ENCODE measurements around the gene VAV3. TPM values are rescaled to one million over a fixed set of nuclear protein-coding genes. Genes with fewer than 3 reads are reported as not detected.

VAV3 gene
- total and polyA plus RNA-seq, 2 donors (not counting 1 experiment from before 2014, with no cell fraction given), result not detected

GRCh38 chr1:107879346-107879745, 85.6 kb downstream of the VAV3 start:
- no peaks in the 10 kb centered on the region for H4K20me1 ChIP-seq (ENCODE audit: control insufficient read depth, extremely low read depth, insufficient read depth, low read length)
- peak in 1 of 2 donors; percentile 62 for DNase-seq (ENCODE audit: low read depth in 2 of 2)
- no peak overlapping the region for H3K4me2 ChIP-seq (ENCODE audit: extremely low read depth, insufficient read depth, low read length)
- H3K9ac ChIP-seq (ENCODE audit: insufficient read depth, low read length), result no peak overlapping the region
- no peaks in the 10 kb centered on the region for H3K9me3 ChIP-seq (ENCODE audit: control insufficient read depth, insufficient read depth, low read depth, low read length)
- H3K27me3 ChIP-seq (ENCODE audit: control insufficient read depth, insufficient read depth, low read length), result no peaks in the 10 kb centered on the region
- H3K4me3 ChIP-seq (replicated peaks in 1 of 4; ENCODE audit: control extremely low read depth in 1 of 4, insufficient read depth in 1 of 4, low read depth in 3 of 4, low read length in 4 of 4), result no peak overlapping the region
- no peaks in the 10 kb centered on the region for H3K36me3 ChIP-seq (ENCODE audit: control insufficient read depth, insufficient read depth, low read length)
- H3K27ac ChIP-seq (ENCODE audit: insufficient read depth, low read length), result no peak overlapping the region
- H3K79me2 ChIP-seq (ENCODE audit: control insufficient read depth, insufficient read depth, low read length), result no peaks in the 10 kb centered on the region
- H3K4me1 ChIP-seq (ENCODE audit: control insufficient read depth, extremely low read depth, insufficient read depth, low read length), result no peaks in the 10 kb centered on the region
- TF ChIP-seq EZH2 (IDR thresholded peaks at IDR 0.05; ENCODE audit: low read length, missing control alignments), result no peak
- TF ChIP-seq, protein P1, sequence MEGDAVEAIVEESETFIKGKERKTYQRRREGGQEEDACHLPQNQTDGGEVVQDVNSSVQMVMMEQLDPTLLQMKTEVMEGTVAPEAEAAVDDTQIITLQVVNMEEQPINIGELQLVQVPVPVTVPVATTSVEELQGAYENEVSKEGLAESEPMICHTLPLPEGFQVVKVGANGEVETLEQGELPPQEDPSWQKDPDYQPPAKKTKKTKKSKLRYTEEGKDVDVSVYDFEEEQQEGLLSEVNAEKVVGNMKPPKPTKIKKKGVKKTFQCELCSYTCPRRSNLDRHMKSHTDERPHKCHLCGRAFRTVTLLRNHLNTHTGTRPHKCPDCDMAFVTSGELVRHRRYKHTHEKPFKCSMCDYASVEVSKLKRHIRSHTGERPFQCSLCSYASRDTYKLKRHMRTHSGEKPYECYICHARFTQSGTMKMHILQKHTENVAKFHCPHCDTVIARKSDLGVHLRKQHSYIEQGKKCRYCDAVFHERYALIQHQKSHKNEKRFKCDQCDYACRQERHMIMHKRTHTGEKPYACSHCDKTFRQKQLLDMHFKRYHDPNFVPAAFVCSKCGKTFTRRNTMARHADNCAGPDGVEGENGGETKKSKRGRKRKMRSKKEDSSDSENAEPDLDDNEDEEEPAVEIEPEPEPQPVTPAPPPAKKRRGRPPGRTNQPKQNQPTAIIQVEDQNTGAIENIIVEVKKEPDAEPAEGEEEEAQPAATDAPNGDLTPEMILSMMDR (conservative IDR thresholded peaks at IDR 0.05 in 1 of 2, IDR thresholded peaks at IDR 0.05 in 1 of 2; ENCODE audit: low read depth in 1 of 2, low read length in 2 of 2), result no peak
- no peak overlapping the region for H2AFZ ChIP-seq (ENCODE audit: low read length)

- Histone ChIP-seq H3K9ac (ENCODE audit: insufficient read depth, low read length) (no peak overlapping the region), H3K9me3 (ENCODE audit: control insufficient read depth, insufficient read depth, low read depth, low read length) (no peaks in the 10 kb centered on the region), H3K4me1 (ENCODE audit: control insufficient read depth, extremely low read depth, insufficient read depth, low read length) (no peaks in the 10 kb centered on the region), H3K27me3 (ENCODE audit: control insufficient read depth, insufficient read depth, low read length) (no peaks in the 10 kb centered on the region), H3K36me3 (ENCODE audit: control insufficient read depth, insufficient read depth, low read length) (no peaks in the 10 kb centered on the region), H3K27ac (ENCODE audit: insufficient read depth, low read length) (no peak overlapping the region), H4K20me1 (ENCODE audit: control insufficient read depth, extremely low read depth, insufficient read depth, low read length) (no peaks in the 10 kb centered on the region), H3K79me2 (ENCODE audit: control insufficient read depth, insufficient read depth, low read length) (no peaks in the 10 kb centered on the region), H3K4me3 (replicated peaks in 1 of 4; ENCODE audit: control extremely low read depth in 1 of 4, insufficient read depth in 1 of 4, low read depth in 3 of 4, low read length in 4 of 4) (no peak overlapping the region), H3K4me2 (ENCODE audit: extremely low read depth, insufficient read depth, low read length) (no peak overlapping the region), H2AFZ (ENCODE audit: low read length) (no peak overlapping the region)
- TF ChIP-seq, protein P1 (conservative IDR thresholded peaks at IDR 0.05 in 1 of 2, IDR thresholded peaks at IDR 0.05 in 1 of 2; ENCODE audit: low read depth in 1 of 2, low read length in 2 of 2), result no peak
- TF ChIP-seq EZH2 (IDR thresholded peaks at IDR 0.05; ENCODE audit: low read length, missing control alignments), result no peak
- no peak for DNase-seq (ENCODE audit: low read depth in 2 of 2)
Measured at GRCh38 chr1:107877745-107878144, 87.2 kb downstream of the VAV3 start.

DNA sequence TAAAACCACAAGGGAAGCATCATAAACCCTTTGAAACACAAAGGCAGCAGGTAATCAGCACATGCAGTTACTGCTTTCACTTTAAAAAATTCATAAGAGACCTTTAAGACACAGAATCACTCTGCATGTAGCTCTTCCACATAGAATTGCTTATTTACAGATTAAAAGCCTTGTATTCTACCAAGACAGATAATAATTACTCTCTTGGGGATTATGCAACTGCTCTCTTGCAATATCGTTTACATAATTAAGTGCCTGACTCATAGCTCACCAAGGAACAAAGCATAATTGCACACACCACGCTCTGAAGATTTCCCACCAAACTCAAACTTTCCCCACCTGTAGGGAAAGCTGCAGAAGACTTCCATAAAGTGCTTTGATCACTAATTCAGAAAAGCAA, 87.9 kb downstream of the VAV3 start:
- Histone ChIP-seq H3K9me3 (ENCODE audit: control insufficient read depth, insufficient read depth, low read depth, low read length) (no peaks in the 10 kb centered on the region), H3K9ac (ENCODE audit: insufficient read depth, low read length) (no peak overlapping the region), H3K4me3 (replicated peaks in 1 of 4; ENCODE audit: control extremely low read depth in 1 of 4, insufficient read depth in 1 of 4, low read depth in 3 of 4, low read length in 4 of 4) (no peak overlapping the region), H3K36me3 (ENCODE audit: control insufficient read depth, insufficient read depth, low read length) (no peaks in the 10 kb centered on the region), H4K20me1 (ENCODE audit: control insufficient read depth, extremely low read depth, insufficient read depth, low read length) (no peaks in the 10 kb centered on the region), H2AFZ (ENCODE audit: low read length) (no peak overlapping the region), H3K79me2 (ENCODE audit: control insufficient read depth, insufficient read depth, low read length) (no peaks in the 10 kb centered on the region), H3K4me1 (ENCODE audit: control insufficient read depth, extremely low read depth, insufficient read depth, low read length) (no peaks in the 10 kb centered on the region), H3K27ac (ENCODE audit: insufficient read depth, low read length) (no peak overlapping the region), H3K4me2 (ENCODE audit: extremely low read depth, insufficient read depth, low read length) (no peak overlapping the region), H3K27me3 (ENCODE audit: control insufficient read depth, insufficient read depth, low read length) (no peaks in the 10 kb centered on the region)
- TF ChIP-seq, protein P1 (conservative IDR thresholded peaks at IDR 0.05 in 1 of 2, IDR thresholded peaks at IDR 0.05 in 1 of 2; ENCODE audit: low read depth in 1 of 2, low read length in 2 of 2), result no peak
- no peak for TF ChIP-seq EZH2 (IDR thresholded peaks at IDR 0.05; ENCODE audit: low read length, missing control alignments)
- DNase-seq (ENCODE audit: low read depth in 2 of 2), result peak; percentile 61 to 93

Data from fibroblast of lung (primary cell).